GM23338 (cell line): ENCODE measurements around the gene GDAP1L1. TPM values are rescaled to one million over a fixed set of nuclear protein-coding genes. Genes with fewer than 3 reads are reported as not detected.

ENCODE experiments used
- ATAC-seq: fragments of 200-7000 bp; cut with Tn5 transposase; 3 replicates; pipeline ENCODE4 v1.9.1; 2020
- DNase-seq: peaks from one replicate; pipeline ENCODE4 v3.0.0-alpha.2; 2015; ENCODE audit warnings: low spot score
- H2AFZ ChIP-seq: fragments of 200-600 bp; sonication (generic); 2 replicates; pipeline ENCODE4 v1.8.0; 2016; ENCODE audit warnings: antibody characterized with exemption, mild to moderate bottlenecking, moderate library complexity
- H3F3A ChIP-seq: fragments of 200-600 bp; sonication (generic); replicated peaks from 2 replicates; pipeline ENCODE4 v1.8.0; 2017; ENCODE audit warnings: antibody characterized with exemption, mixed run types, low read depth
- H3K27ac ChIP-seq: fragments of 200-600 bp; sonication (generic); 2 replicates; pipeline ENCODE4 v1.6.1; 2016; ENCODE audit warnings: low read depth
- H3K27me3 ChIP-seq: fragments of 200-600 bp; sonication (generic); 2 replicates; pipeline ENCODE4 v1.8.0; 2016; ENCODE audit warnings: mild to moderate bottlenecking, mixed run types, moderate library complexity; ENCODE audit not compliant: insufficient read depth
- H3K36me3 ChIP-seq: fragments of 200-600 bp; sonication (generic); 2 replicates; pipeline ENCODE4 v1.8.0; 2016; ENCODE audit warnings: mild to moderate bottlenecking; ENCODE audit not compliant: insufficient read depth
- H3K4me1 ChIP-seq: fragments of 200-600 bp; sonication (generic); 2 replicates; pipeline ENCODE4 v1.8.0; 2016; ENCODE audit warnings: mild to moderate bottlenecking, moderate library complexity; ENCODE audit not compliant: insufficient read depth
- H3K4me2 ChIP-seq: fragments of 200-600 bp; sonication (generic); 2 replicates; pipeline ENCODE4 v1.7.1; 2017; ENCODE audit warnings: mixed run types
- H3K4me3 ChIP-seq: fragments of 200-600 bp; sonication (generic); 2 replicates; pipeline ENCODE4 v1.6.1; 2016; ENCODE audit warnings: mixed run types
- H3K79me2 ChIP-seq: fragments of 200-600 bp; sonication (generic); replicated peaks from 2 replicates; pipeline ENCODE4 v1.8.0; 2017; ENCODE audit warnings: mild to moderate bottlenecking; ENCODE audit not compliant: insufficient read depth
- H3K9me2 ChIP-seq: fragments of 200-600 bp; sonication (generic); 2 replicates; pipeline ENCODE4 v1.8.0; 2017; ENCODE audit not compliant: insufficient read depth
- H4K20me1 ChIP-seq: fragments of 200-600 bp; sonication (generic); replicated peaks from 2 replicates; pipeline ENCODE4 v1.8.0; 2017; ENCODE audit warnings: mild to moderate bottlenecking; ENCODE audit not compliant: insufficient read depth
- H3K27ac Mint-ChIP-seq: 2 replicates; pipeline ENCODE4 v1.8.0; 2020; ENCODE audit warnings: inconsistent platforms, mild to moderate bottlenecking, moderate library complexity, mixed read lengths
- H3K27me3 Mint-ChIP-seq: 3 replicates; pipeline ENCODE4 v1.8.0; 2022; ENCODE audit warnings: low read depth, mild to moderate bottlenecking, moderate library complexity, mixed read lengths, inconsistent platforms; ENCODE audit not compliant: insufficient read depth, poor library complexity
- H3K36me3 Mint-ChIP-seq: 3 replicates; pipeline ENCODE4 v1.8.0; 2021; ENCODE audit warnings: low read depth, mild to moderate bottlenecking, inconsistent platforms, moderate library complexity, mixed read lengths
- H3K4me1 Mint-ChIP-seq: 3 replicates; pipeline ENCODE4 v1.8.0; 2020; ENCODE audit warnings: mild to moderate bottlenecking, inconsistent platforms, mixed read lengths
- H3K4me3 Mint-ChIP-seq: 3 replicates; pipeline ENCODE4 v1.8.0; 2021; ENCODE audit warnings: moderate library complexity, mild to moderate bottlenecking, inconsistent platforms, mixed read lengths
- H3K9me3 Mint-ChIP-seq: 3 replicates; pipeline ENCODE4 v1.8.0; 2020; ENCODE audit warnings: moderate library complexity, mild to moderate bottlenecking, inconsistent platforms, mixed read lengths
- CTCF ChIP-seq, 2 experiments: fragments of 200-600 bp in 1 of 2; sonication (generic) in 1 of 2; conservative IDR thresholded peaks; 2 replicates each; pipeline versions ENCODE4 v1.5.1 to v1.6.1; 2016 to 2017; ENCODE audit warnings: antibody characterized with exemption in 2 of 2, low read depth in 2 of 2, mild to moderate bottlenecking in 2 of 2, moderate library complexity in 1 of 2
- ETS1 ChIP-seq: IDR thresholded peaks from 2 replicates; pipeline ENCODE4 v1.6.1; 2016; ENCODE audit warnings: antibody characterized with exemption
- EZH2 ChIP-seq: fragments of 200-600 bp; sonication (generic); IDR thresholded peaks from one replicate; pipeline ENCODE4 v1.8.0; 2017; ENCODE audit warnings: antibody characterized with exemption, mild to moderate bottlenecking, low read depth; ENCODE audit not compliant: unreplicated experiment
- JUNB ChIP-seq: IDR thresholded peaks from one replicate; pipeline ENCODE4 v1.6.1; 2016; ENCODE audit warnings: antibody characterized with exemption; ENCODE audit not compliant: unreplicated experiment
- NANOG ChIP-seq: IDR thresholded peaks from 2 replicates; pipeline ENCODE4 v1.6.1; 2016; ENCODE audit warnings: antibody characterized with exemption, borderline replicate concordance
- POLR2AphosphoS5 ChIP-seq: IDR thresholded peaks from 2 replicates; pipeline ENCODE4 v1.6.1; 2016; ENCODE audit warnings: antibody characterized with exemption, low read depth
- REST ChIP-seq: IDR thresholded peaks from one replicate; pipeline ENCODE4 v1.6.1; 2018; ENCODE audit warnings: antibody characterized with exemption; ENCODE audit not compliant: unreplicated experiment
- STAT1 ChIP-seq: IDR thresholded peaks from one replicate; pipeline ENCODE4 v1.6.1; 2016; ENCODE audit warnings: antibody characterized with exemption; ENCODE audit not compliant: unreplicated experiment
- ZNF114 ChIP-seq: fragments of 250-450 bp; sonication (Bioruptor Pico); IDR thresholded peaks from 2 replicates; pipeline ENCODE4 v1.5.0; 2020; ENCODE audit warnings: mild to moderate bottlenecking, moderate library complexity
- ZNF331 ChIP-seq: fragments of 250-450 bp; sonication (Bioruptor Pico); IDR thresholded peaks from 2 replicates; pipeline ENCODE4 v1.5.0; 2020; ENCODE audit warnings: low read depth, mild to moderate bottlenecking, moderate library complexity
- polyA plus RNA-seq: library from polyadenylated mRNA; unstranded; fragments of >200 nt; fragmentation: Nextera tagmentation; extraction: Ambion mirVana; gene quantifications from 2 replicates; pipeline ENCODE4 v1.2.1, GENCODE V29; 2016
- total RNA-seq: library from RNA; depleted of rRNA; stranded (reverse); fragments of >200 nt; shearing (Covaris generic); gene quantifications from 2 replicates; pipeline ENCODE4 v1.2.3, GENCODE V29; 2014

The GDAP1L1 gene
- total and polyA plus RNA-seq, 2 experiments from 2014 or later: 4.5 to 11.2 TPM

- H3K27ac ChIP-seq: no peak overlapping the region
- H3K79me2 ChIP-seq: no peaks in the 10 kb centered on the region
- peaks cover 17% of the 10 kb centered on the region for H3K4me1 Mint-ChIP-seq
- peak; percentile 62 to 76 for TF ChIP-seq CTCF (conservative IDR thresholded peaks at IDR 0.05; ENCODE audit: low read depth in 2 of 2)
- TF ChIP-seq JUNB: no peak
- ATAC-seq (peak; percentile 95), DNase-seq (peak; percentile 79)
- no peaks in the 10 kb centered on the region for H3K9me2 ChIP-seq
- peaks cover 4% of the 10 kb centered on the region for H3K27me3 Mint-ChIP-seq
- H3K4me2 ChIP-seq: no peak overlapping the region
- no peaks in the 10 kb centered on the region for H3F3A ChIP-seq
- peak overlapping the region; percentile 82 for H3K27ac Mint-ChIP-seq
- H2AFZ ChIP-seq: 0 out of 2 replicates have a peak overlapping the region, but pooled peaks have one; percentile 6
- no peaks in the 10 kb centered on the region for H3K4me1 ChIP-seq
- no peaks in the 10 kb centered on the region for H3K27me3 ChIP-seq
- H3K36me3 ChIP-seq: no peaks in the 10 kb centered on the region
- peaks cover 3% of the 10 kb centered on the region; the same call in 1 of the 2 replicates for H4K20me1 ChIP-seq
- no peaks in the 10 kb centered on the region for H3K36me3 Mint-ChIP-seq
- no peak overlapping the region for H3K4me3 Mint-ChIP-seq
- H3K9me3 Mint-ChIP-seq: no peaks in the 10 kb centered on the region
- no peak overlapping the region for H3K4me3 ChIP-seq
Observed at GRCh38 chr20:44222633-44223368, 24.3 kb upstream of the GDAP1L1 start.

- Histone ChIP-seq H3K4me3 (no peak overlapping the region), H3K79me2 (no peaks in the 10 kb centered on the region), H4K20me1 (no peaks in the 10 kb centered on the region), H3F3A (no peaks in the 10 kb centered on the region), H3K4me2 (no peak overlapping the region), H2AFZ (no peak overlapping the region), H3K36me3 (no peaks in the 10 kb centered on the region), H3K27me3 (no peaks in the 10 kb centered on the region), H3K4me1 (no peaks in the 10 kb centered on the region), H3K27ac (no peak overlapping the region), H3K9me2 (no peaks in the 10 kb centered on the region)
- H3K9me3 Mint-ChIP-seq: no peaks in the 10 kb centered on the region
- peaks cover 4% of the 10 kb centered on the region for H3K27me3 Mint-ChIP-seq
- H3K27ac Mint-ChIP-seq: no peak overlapping the region
- no peak for DNase-seq
- ATAC-seq: no peak
- H3K4me3 Mint-ChIP-seq: no peak overlapping the region
- peaks cover 19% of the 10 kb centered on the region for H3K4me1 Mint-ChIP-seq
- no peaks in the 10 kb centered on the region for H3K36me3 Mint-ChIP-seq
- no peak for TF ChIP-seq REST
- TF ChIP-seq EZH2: no peak
- no peak for TF ChIP-seq ZNF331
- no peak for TF ChIP-seq POLR2AphosphoS5
- TF ChIP-seq JUNB: no peak
- no peak for TF ChIP-seq NANOG
- no peak for TF ChIP-seq STAT1
- no peak for TF ChIP-seq ETS1
- no peak for TF ChIP-seq ZNF114 (CRISPR knock-in tag)
Observed at GRCh38 chr20:44223721-44224120, 23.4 kb upstream of the GDAP1L1 start.
